Measurements from ENCODE around the gene H2AZ2. TPM values are rescaled to one million over a fixed set of nuclear protein-coding genes. Genes with fewer than 3 reads are reported as not detected.
"Not testable (repeated sequence)": the region's sequence is repeated elsewhere in the genome, so short reads cannot be mapped to it uniquely, and the experiment has no call there.

Gene H2AZ2
- total RNA-seq, 2 experiments from 2014 or later, result 274 to 440 TPM

DNA sequence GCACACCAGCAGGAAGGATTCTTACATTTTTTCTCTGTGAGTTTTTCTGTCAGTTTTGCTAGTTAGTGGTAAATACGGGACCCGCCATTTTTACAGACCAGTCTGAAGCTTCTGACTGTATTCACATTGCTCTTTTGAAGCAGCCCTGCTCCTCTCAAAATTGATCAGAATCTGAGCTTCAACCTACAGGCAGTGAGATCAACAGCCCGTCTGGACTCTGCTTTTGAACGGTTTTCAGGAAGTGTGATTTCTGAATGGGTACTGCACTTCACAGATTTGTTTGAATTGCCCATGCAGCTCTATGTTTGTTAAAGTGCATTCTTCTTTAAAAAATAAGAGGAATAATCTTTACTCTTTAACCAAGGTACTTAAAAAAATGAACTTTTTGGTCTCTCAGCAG is 28.5 kb upstream of the H2AZ2 start:
- peaks cover 18% of the 10 kb centered on the region for H3K4me1 ChIP-seq (ENCODE audit: insufficient read depth, low read length, poor library complexity, severe bottlenecking)
- H4K20me1 ChIP-seq (ENCODE audit: insufficient read depth, low read length), result peaks cover 22% of the 10 kb centered on the region
- H3K4me2 ChIP-seq (ENCODE audit: low read length), result 0 out of 2 replicates have a peak overlapping the region, but pooled peaks have one; percentile 1
- peaks cover 34% of the 10 kb centered on the region for H3K36me3 ChIP-seq (ENCODE audit: insufficient read depth, low read length)
- no peak overlapping the region for H3K4me3 ChIP-seq (ENCODE audit: low read depth, low read length, poor library complexity, severe bottlenecking)
- no peak overlapping the region for H2AFZ ChIP-seq (ENCODE audit: low read length)
- H3K27ac ChIP-seq (ENCODE audit: low read depth, low read length, poor library complexity, severe bottlenecking), result no peak overlapping the region
- ChIA-PET POLR2A (interaction anchor here (0.7 to 1.3 kb wide), 4 partner anchors 9 to 62 kb away, joined by 3 to 4 read pairs (median 4); partner anchors contain the start of gene PURB), CTCF (ENCODE audit: unreplicated experiment) (no interaction called here)
- TF ChIP-seq, protein P1, sequence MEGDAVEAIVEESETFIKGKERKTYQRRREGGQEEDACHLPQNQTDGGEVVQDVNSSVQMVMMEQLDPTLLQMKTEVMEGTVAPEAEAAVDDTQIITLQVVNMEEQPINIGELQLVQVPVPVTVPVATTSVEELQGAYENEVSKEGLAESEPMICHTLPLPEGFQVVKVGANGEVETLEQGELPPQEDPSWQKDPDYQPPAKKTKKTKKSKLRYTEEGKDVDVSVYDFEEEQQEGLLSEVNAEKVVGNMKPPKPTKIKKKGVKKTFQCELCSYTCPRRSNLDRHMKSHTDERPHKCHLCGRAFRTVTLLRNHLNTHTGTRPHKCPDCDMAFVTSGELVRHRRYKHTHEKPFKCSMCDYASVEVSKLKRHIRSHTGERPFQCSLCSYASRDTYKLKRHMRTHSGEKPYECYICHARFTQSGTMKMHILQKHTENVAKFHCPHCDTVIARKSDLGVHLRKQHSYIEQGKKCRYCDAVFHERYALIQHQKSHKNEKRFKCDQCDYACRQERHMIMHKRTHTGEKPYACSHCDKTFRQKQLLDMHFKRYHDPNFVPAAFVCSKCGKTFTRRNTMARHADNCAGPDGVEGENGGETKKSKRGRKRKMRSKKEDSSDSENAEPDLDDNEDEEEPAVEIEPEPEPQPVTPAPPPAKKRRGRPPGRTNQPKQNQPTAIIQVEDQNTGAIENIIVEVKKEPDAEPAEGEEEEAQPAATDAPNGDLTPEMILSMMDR (conservative IDR thresholded peaks at IDR 0.05; ENCODE audit: low read length), result no peak
- no peak for TF ChIP-seq EZH2phosphoT487 (IDR thresholded peaks at IDR 0.05; ENCODE audit: borderline replicate concordance, low read depth, low read length)
- no peaks in the 10 kb centered on the region for H3K9me2 ChIP-seq (ENCODE audit: insufficient read depth, low read length)
- intact Hi-C loops (cut with micrococcal nuclease; ENCODE audit: unreplicated experiment), result no loop called here
- H3K79me2 ChIP-seq (ENCODE audit: insufficient read depth, low read depth, low read length), result peaks cover 36% of the 10 kb centered on the region
- no peaks in the 10 kb centered on the region for H3K9me3 ChIP-seq (ENCODE audit: low read length)
- BruUV-seq (replicated peaks), result no TSS peak
- no peak for DNase-seq (ENCODE audit: low spot score)

DNA sequence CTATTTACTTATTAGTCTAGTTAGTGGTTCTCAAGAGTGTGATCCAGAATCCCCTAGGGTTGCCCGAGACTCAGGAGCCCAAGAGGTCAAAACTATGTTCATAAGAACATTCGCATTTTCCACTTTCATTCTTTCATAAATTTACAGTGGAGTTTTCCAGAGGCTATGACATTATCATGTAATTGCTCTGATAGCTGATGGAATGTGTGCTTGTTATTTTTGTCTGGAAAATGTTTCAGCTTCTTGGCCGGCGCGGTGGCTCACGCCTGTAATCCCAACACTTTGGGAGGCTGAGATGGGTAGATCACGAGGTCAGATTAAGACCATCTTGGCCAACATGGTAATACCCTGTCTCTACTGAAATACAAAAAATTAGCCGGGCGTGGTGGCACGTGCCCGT is 27.4 kb upstream of the H2AZ2 start:
- no peak for DNase-seq (ENCODE audit: low spot score)
- Histone ChIP-seq H3K9me3 (ENCODE audit: low read length) (no peaks in the 10 kb centered on the region), H3K79me2 (ENCODE audit: insufficient read depth, low read depth, low read length) (peaks cover 25% of the 10 kb centered on the region), H3K9me2 (ENCODE audit: insufficient read depth, low read length) (no peaks in the 10 kb centered on the region), H3K4me1 (ENCODE audit: insufficient read depth, low read length, poor library complexity, severe bottlenecking) (peaks cover 7% of the 10 kb centered on the region), H3K4me2 (ENCODE audit: low read length) (no peak overlapping the region), H2AFZ (ENCODE audit: low read length) (no peak overlapping the region), H4K20me1 (ENCODE audit: insufficient read depth, low read length) (peaks cover 11% of the 10 kb centered on the region), H3K4me3 (ENCODE audit: low read depth, low read length, poor library complexity, severe bottlenecking) (no peak overlapping the region), H3K36me3 (ENCODE audit: insufficient read depth, low read length) (peaks cover 23% of the 10 kb centered on the region), H3K27ac (ENCODE audit: low read depth, low read length, poor library complexity, severe bottlenecking) (no peak overlapping the region)
- no TSS peak for BruUV-seq (replicated peaks)
- CTCF ChIA-PET (ENCODE audit: unreplicated experiment), result no interaction called here
- no peak for TF ChIP-seq EZH2phosphoT487 (IDR thresholded peaks at IDR 0.05; ENCODE audit: borderline replicate concordance, low read depth, low read length)
- TF ChIP-seq, protein P1 (conservative IDR thresholded peaks at IDR 0.05; ENCODE audit: low read length), result no peak
- intact Hi-C loops (cut with micrococcal nuclease; ENCODE audit: unreplicated experiment), result no loop called here
- POLR2A ChIA-PET, result interaction anchor here (0.7 to 0.9 kb wide), 3 partner anchors 9 to 267 kb away, joined by 3 to 6 read pairs (median 3); no protein-coding TSS in a partner anchor

- no peak overlapping the region for H3K27ac ChIP-seq (ENCODE audit: low read depth, low read length, poor library complexity, severe bottlenecking)
- CTCF ChIA-PET (ENCODE audit: unreplicated experiment), result no interaction called here
- H2AFZ ChIP-seq (ENCODE audit: low read length), result no peak overlapping the region
- no peak overlapping the region for H3K4me2 ChIP-seq (ENCODE audit: low read length)
- H4K20me1 ChIP-seq (ENCODE audit: insufficient read depth, low read length), result no peaks in the 10 kb centered on the region
- no peak overlapping the region for H3K4me3 ChIP-seq (ENCODE audit: low read depth, low read length, poor library complexity, severe bottlenecking)
- no peaks in the 10 kb centered on the region for H3K9me3 ChIP-seq (ENCODE audit: low read length)
- peaks cover 2% of the 10 kb centered on the region; the same call in 1 of the 2 replicates for H3K36me3 ChIP-seq (ENCODE audit: insufficient read depth, low read length)
- TF ChIP-seq, protein P1 (conservative IDR thresholded peaks at IDR 0.05; ENCODE audit: low read length), result no peak
- TF ChIP-seq EZH2phosphoT487 (IDR thresholded peaks at IDR 0.05; ENCODE audit: borderline replicate concordance, low read depth, low read length), result no peak
- intact Hi-C loops (cut with micrococcal nuclease; ENCODE audit: unreplicated experiment), result no loop called here
- no peak for DNase-seq (ENCODE audit: low spot score)
- H3K4me1 ChIP-seq (ENCODE audit: insufficient read depth, low read length, poor library complexity, severe bottlenecking), result no peaks in the 10 kb centered on the region
- BruUV-seq (replicated peaks), result no TSS peak
- POLR2A ChIA-PET, result interaction anchor here (0.7 to 1.7 kb wide), 3 partner anchors 9 to 84 kb away, joined by 3 to 4 read pairs (median 3); no protein-coding TSS in a partner anchor
- peaks cover under 1% of the 10 kb centered on the region; the same call in 1 of the 2 replicates for H3K79me2 ChIP-seq (ENCODE audit: insufficient read depth, low read depth, low read length)
- H3K9me2 ChIP-seq (ENCODE audit: insufficient read depth, low read length), result no peaks in the 10 kb centered on the region
Measured at GRCh38 chr7:44872787-44873186, 24.9 kb upstream of the H2AZ2 start.

DNA sequence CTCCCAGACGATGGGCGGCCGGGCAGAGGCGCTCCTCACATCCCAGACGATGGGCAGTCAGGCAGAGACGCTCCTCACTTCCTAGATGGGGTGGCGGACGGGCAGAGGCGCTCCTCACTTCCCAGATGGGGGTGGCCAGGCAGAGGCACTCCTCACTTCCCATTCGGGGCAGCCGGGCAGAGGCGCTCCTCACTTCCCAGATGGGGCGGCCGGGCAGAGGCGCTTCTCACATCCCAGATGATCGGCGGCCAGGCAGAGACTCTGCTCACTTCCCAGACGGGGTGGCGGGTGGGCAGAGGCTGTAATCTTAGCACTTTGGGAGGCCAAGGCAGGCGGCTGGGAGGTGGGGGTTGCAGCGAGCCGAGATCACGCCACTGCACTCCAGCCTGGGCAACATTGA is 24.0 kb upstream of the H2AZ2 start:
- CTCF ChIA-PET (ENCODE audit: unreplicated experiment), result not testable (repeated sequence)
- POLR2A ChIA-PET, result interaction anchor here (1.7 kb wide), 1 partner anchor 10 kb away, joined by 4 read pairs; no protein-coding TSS in a partner anchor

More for the DNA sequence above, 24.0 kb upstream of the H2AZ2 start:
- H3K4me3 ChIP-seq (ENCODE audit: low read depth, low read length, poor library complexity, severe bottlenecking); H3K36me3 ChIP-seq (ENCODE audit: insufficient read depth, low read length); H2AFZ ChIP-seq (ENCODE audit: low read length); H3K9me2 ChIP-seq (ENCODE audit: insufficient read depth, low read length); H3K4me2 ChIP-seq (ENCODE audit: low read length); H3K27ac ChIP-seq (ENCODE audit: low read depth, low read length, poor library complexity, severe bottlenecking); intact Hi-C loops (cut with micrococcal nuclease; ENCODE audit: unreplicated experiment); H3K9me3 ChIP-seq (ENCODE audit: low read length); H4K20me1 ChIP-seq (ENCODE audit: insufficient read depth, low read length); BruUV-seq (replicated peaks); H3K4me1 ChIP-seq (ENCODE audit: insufficient read depth, low read length, poor library complexity, severe bottlenecking); DNase-seq (ENCODE audit: low spot score); H3K79me2 ChIP-seq (ENCODE audit: insufficient read depth, low read depth, low read length): not testable (repeated sequence)
